NCI-H146 (cell line): ENCODE results near the gene WDR55.
"Not testable (repeated sequence)": the region's sequence is repeated elsewhere in the genome, so short reads cannot be mapped to it uniquely, and the experiment has no call there.

Experiments
- DNase-seq: peaks from one replicate; lab custom pipeline; 2025; lab: John Stamatoyannopoulos, UW

The WDR55 gene

GRCh38 chr5:140647042-140647419 is 17.7 kb upstream of the WDR55 start:
- no peak for DNase-seq

DNA sequence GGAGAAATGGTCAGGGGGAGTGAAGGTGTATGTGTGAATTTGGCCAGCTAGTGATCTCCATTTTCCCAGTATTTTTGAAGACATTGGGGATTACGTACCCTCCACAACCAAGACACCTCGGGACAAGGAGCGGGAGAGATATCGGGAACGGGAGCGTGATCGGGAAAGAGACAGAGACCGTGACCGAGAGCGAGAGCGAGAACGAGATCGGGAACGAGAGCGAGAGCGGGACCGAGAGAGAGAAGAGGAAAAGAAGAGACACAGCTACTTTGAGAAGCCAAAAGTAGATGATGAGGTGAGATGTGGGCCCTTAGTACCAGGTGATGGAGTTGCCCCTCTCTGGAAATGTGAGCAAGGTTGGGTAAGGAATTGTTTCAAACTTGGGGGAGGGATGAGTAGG is 5.8 kb upstream of the WDR55 start:
- DNase-seq: no peak

- not testable (repeated sequence) for DNase-seq
Measured at GRCh38 chr5:140660371-140660770, 4.3 kb upstream of the WDR55 start.

GRCh38 chr5:140664030-140664358 is 710 bp upstream of the WDR55 start:
- DNase-seq: no peak

DNA sequence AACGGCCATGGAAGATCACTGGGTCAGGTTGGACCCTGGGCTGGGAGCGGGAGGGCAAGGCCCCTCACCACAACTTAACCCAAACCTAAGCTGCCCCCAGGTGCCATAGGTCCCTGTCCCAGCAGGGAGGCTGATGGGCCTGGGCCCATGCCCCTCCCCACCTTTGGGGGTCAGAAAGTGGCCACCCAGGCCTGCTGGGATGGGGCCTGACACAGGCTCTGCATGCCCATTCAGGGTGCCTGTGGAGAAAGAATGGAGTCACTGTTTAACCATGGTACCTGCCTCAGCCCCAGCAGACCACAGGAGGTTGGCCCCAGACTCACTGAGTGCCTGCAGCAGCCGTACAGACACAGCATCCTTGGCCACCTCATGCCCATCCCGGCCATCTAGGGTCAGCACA is 6.3 kb downstream of the WDR55 start:
- DNase-seq: not testable (repeated sequence)

DNA sequence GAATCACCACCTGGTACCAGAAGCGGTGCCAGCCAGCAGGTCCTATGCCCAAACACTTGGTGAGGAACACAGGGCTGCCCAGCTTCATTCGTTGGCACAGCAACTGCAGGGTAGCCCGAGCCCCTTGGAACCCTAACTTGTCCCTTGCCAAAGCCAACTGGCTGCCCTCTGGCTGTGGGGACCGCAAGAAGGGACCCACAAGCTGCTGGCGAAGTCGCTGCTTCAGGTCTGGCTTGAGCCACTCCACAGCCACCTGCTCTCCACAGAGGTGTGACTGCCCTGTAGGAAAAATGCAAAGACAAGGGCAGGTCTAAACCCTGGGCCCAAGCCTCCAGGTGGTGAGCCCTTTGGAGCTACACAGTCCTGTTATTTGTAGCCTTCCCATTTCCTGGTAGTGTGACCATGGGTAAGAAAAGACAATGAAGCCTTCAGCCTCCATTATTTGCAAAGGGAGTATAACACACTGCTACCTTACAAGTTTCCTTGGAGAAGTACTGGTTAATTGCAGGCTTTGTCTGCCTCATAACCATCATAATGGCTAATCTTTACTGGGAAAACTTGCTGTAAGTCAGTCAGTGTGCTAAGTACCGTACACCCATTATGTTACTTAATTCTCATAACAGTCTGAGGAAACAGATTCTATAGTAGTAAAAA is 6.9 kb downstream of the WDR55 start:
- no peak for DNase-seq

DNA sequence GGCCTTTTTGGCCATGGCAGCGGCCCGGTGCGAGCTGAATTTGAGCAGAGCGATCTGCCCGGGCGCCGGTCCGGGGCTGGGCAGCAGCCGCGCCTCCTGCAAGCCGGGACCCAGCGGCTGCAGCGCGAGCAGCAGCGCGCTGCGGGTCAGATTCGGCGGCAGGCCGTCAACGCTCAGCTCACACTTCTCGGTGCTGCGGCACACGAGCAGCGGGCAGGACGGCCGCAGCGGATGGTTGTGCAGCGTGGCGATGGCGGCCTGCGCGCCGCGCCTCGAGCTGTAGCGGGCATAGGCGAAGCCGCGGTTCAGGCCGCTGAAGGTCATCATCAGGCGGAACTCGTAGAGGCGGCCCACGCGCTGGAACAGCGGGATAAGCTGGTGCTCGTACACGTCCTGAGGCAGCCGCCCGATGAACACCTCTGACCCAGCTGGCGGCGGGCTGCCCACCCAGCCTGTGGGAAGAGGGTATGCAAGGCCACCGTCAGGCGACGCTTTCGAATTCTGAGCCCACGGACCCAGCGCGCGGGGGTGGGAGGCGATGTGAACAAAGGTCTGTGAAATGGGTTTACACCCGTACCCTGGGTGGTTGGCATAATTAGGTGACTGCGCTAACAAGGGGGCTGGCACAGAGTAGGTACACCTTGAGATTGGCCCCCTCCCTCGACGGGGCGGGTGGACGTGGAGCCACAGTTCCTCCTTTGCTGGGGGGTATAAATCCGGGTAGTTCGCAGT is 7.9 kb downstream of the WDR55 start:
- DNase-seq: no peak

DNA sequence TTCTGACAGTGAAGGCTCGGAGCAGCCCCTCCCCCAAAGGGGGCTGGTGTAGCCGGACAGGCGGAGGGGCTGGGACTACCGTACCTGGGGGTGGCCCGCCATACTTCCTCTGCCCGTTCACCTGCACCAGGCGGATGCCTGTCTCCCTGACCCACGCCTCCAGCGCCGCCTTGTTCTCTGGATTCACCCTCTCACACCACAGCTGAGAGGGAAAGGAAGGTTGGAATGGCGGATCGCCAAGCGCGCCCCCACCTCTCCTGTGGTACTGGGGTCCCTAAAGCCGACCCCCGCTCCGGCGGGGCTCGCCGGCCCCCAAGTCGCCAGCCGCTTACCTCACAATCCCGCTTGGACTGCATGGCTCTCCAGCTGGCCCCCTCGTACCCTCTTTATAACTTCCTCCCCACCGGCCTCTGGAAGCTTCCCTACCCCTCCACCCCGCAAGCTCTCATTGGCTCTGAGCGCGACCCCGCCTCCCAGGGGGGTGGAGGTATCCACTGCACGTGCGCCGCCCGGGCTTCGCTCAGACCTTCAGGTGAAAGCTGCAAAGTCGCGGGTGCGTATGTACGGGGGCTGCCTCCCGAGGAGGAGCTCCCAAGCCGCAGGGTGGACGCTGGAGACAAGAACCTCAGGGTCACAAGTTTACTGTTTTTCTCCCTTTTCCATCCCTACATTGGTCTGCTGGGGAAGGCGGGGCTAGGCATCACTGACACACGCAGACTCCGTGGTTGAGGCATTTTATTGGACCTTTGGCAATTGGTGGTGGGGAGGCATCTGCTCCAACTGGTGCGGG is 8.7 kb downstream of the WDR55 start, which contains the start of gene DND1:
TSS of gene DND1 (minus strand) at position 390 of the 790 bp plus-strand sequence. CDS start at position 356, 34 bp downstream.
- DNase-seq: no peak

DNA sequence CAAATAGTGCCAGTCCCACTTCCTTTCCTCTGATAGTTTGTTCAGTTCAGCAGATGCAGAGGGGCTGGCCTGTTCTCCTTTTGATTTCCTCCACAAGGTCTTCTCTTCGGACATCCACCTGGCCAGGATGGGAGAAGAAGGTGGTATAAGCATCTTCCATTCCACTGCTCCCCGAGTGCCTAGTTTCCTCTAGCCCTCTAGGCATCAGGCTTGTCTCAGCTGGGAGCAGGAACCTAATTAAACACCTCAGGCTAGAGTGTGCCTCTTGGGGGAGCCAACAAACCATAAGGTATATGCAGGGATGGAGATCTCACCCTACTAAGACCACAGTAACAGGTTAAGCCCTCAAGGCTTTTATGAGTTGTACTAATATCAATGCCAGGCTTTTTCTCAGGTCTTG is 9.5 kb downstream of the WDR55 start:
- no peak for DNase-seq

DNA sequence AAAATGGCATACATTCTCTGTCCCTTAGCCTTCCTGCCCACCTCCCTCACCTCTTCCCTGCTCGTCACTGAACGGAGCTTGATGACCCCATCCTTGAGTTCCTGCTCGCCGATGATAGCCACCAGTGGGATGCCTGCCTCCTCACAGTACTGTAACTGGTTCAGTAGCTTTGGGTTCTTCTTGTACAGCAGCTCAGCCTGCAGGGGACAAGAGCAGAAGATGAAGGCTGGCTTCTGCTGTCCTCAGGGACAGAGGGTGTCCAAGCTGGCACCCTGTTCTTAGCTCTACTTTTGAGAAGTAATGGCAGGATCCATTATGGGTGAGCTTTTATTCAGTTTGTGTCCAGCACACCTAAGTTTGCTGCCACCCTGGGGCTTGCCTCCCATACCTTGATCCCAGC is 9.9 kb downstream of the WDR55 start:
- no peak for DNase-seq

DNA sequence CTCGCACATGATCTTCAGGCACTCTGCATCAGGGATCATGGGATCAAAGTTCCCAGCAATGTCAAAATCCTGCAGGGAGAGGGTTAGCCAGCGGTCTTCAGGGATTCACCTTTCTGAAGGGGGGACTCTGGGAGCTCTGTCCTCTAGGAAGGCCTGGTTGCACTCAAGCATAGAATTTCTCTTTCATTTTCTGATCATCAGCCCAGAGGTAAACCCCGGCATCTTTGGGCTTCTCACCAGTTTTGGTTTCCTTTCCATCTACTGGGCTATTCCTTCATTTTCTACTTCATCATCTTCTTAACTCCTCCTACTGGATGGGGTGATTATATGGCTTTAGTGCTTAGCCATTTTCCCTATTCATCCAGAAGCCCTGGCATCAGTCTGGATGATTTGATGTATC is 13.2 kb downstream of the WDR55 start:
- DNase-seq: no peak

DNA sequence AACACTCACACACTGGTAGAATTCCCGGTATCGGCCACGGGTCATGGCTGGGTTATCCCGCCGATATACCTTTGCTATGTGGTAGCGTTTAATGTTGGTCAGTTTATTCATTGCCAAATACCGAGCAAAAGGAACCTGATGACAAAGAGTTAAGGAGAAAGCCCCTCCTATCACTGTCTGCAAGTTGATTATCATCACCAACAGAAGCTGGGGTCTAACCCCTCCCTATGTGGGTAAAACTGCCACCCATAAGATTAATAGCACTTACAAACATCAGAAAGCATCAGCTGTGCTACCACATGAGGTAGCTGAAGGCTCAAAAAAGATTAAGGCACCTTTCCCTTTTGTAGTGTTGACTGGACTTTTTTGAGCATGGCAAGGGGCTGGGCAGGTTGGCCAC is 14.3 kb downstream of the WDR55 start:
- DNase-seq: no peak

DNA sequence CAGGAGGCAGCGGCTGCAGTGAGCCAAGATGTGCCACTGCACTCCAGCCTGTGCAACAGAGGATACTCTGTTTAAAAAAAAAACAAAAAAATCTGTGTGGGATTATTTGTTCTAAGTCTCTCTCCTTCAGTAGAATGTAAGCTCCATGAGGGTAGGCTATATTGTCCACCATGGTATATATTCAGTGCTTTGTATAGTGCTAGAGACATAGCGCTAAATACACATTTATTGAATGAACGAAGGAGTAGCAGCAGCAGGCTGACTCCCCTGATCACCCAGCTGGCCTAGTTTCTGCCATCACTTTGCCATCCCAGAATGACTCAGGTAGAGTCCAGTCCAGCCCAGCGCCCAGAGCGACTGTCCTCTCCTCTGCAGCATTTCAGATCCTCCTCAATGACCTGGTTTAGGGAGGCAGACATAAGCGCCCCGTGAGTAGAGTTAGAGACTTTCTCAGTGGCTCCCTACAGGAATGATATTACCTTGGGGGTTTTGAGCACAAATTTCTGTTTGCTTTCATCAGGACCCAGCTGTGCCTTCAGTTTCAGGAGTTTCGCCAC is 25.8 kb downstream of the WDR55 start:
- DNase-seq: no peak

DNA sequence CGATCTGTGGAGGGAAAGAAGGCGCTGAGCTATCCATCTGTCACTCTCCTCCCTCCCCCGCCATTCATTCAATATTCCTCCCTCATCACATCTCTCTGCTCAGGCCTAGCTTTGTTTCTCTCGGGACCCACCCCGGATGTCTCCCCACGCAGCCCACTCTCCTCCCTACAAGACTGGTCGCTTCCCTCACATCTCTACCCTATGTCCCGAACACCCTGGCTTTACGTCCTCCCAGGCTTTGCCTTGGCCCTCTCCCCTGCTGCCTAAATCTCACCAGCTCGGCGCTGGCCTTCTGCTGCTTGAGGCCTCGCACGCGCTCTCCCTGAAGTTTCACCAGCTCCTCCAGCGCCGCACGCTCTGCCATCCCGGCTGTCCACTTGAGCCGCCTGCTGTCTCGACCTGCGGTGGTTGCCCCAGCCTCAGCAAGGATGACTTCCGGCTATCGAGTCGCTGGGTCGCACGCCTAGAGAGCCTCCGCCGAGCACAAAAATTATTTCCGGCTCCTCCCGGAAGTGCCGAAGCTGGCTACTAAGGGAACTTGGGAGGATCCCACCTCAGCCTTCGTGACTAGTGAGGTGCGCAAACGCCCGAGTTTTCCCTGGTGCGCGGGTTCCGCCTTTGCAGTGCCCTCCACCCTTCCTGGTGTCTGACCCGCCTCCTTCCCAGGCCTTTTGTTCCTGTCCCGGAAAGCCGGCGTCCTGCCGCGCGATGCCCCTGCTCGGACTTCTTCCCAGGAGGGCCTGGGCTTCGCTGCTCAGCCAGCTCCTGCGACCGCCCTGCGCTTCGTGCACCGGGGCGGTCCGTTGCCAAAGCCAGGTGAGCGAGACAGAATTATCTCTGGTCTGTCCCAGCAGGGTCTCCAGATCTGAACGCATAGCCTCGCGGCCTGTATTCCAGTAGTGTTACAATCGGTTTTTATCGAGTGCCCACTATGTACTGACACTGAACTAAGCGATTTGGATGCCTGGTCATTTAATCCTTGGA is 26.5 kb downstream of the WDR55 start, which contains the start of the genes HARS1 and HARS2:
TSS of gene HARS1 (minus strand) at position 430 of the 984 bp plus-strand sequence. CDS start at position 364, 66 bp downstream.
TSS of gene HARS2 (plus strand) at position 515 of the 984 bp plus-strand sequence. CDS start at position 709, 194 bp downstream.
- peak; percentile 92 for DNase-seq

GRCh38 chr5:140694276-140694675 is 29.6 kb downstream of the WDR55 start:
- DNase-seq: no peak

DNA sequence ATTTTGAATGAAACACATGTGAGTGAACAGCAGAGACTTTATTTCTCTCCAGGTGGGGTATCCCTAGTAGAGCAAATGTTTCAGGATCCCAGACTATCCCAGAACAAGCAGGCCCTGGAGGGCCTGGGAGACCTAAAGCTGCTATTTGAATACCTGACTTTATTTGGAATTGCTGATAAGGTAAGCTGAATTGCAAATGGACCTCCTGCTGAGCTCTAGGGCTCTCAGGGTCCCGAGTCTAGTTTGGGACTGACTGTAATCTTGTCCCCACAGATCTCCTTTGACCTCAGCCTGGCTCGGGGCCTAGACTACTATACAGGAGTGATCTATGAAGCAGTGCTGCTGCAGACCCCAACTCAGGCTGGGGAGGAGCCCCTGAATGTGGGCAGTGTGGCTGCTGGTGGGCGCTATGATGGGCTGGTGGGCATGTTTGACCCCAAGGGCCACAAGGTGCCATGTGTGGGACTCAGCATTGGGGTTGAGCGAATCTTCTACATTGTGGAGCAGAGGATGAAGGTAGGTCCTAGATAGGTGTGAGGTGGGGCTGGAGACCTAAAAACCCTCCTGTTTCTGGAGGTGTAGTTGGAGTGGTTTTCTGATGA is 32.3 kb downstream of the WDR55 start:
- DNase-seq: no peak

- DNase-seq: peak; percentile 92
Measured at GRCh38 chr5:140700177-140701144, 35.8 kb downstream of the WDR55 start, which contains the start of gene ZMAT2. Gene ZMAT2 (plus strand): TSS chr5:140700447. CDS start chr5:140700461, 14 bp downstream.

- DNase-seq: no peak
Measured at GRCh38 chr5:140707812-140708211, 43.1 kb downstream of the WDR55 start.

GRCh38 chr5:140708787-140709186 is 44.1 kb downstream of the WDR55 start:
- DNase-seq: not testable (repeated sequence)
